Measurements from ENCODE around the gene FCAMR. TPM values are rescaled to one million over a fixed set of nuclear protein-coding genes. Genes with fewer than 3 reads are reported as not detected.

Gene FCAMR
- total RNA-seq, 2 experiments from 2014 or later: not detected

DNA sequence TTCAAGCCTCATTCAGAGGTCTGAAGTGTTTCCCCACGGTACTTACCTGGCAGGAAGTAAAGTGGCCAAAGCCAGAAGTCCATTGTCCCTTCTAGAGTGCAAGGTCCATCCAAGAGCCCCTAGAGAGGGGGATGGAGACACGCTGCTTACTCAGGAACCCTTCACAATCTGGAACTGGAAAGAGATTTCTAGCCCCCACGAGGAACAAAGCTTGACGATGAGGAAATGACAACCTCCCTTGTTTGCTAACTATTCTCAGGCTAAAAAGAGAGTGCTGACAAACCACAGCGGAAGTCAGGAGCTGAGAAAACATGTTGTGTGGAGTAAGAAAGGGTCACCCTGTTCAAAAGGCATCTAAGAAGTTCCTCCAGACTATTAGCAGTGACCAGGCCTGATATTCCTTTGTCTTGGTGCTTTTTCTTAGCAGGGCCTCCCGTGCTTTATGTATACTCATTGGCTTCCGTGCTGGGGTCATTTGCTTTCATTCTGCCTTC is 48.4 kb downstream of the FCAMR start, which contains the start of gene FCMR:
Gene FCMR (minus strand): TSS at position 170 of the 494 bp plus-strand sequence. CDS start 87 bp downstream, at position 83.
- ChIA-PET CTCF (interaction anchor here (1.2 to 3.3 kb wide), 9 partner anchors 8 to 320 kb away, joined by 3 to 34 read pairs (median 5); no protein-coding TSS in a partner anchor), POLR2A (interaction anchor here (0.6 to 1.8 kb wide), 3 partner anchors 9 to 207 kb away, joined by 5 to 12 read pairs (median 6); no protein-coding TSS in a partner anchor)

DNA sequence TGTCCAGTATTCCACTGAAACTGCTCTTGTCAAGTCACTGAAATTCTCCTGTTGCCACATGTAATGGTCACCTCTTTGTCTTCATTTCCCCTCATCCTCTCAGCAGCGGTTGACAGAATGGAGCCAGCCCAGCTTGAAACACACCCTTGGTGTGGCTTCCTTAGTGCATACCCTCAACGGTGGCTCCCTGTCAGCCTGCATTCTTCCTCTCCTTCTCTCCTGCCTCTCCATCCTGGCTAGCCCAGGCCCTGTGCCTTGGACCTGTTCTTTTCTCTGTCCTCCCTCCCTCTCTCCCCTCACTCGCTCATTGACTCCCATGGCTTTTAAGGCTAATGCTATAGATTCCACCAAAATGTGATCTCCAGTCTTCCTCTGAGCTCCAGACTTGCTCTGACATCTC is 52.2 kb downstream of the FCAMR start:
- CTCF ChIA-PET: interaction anchor here (0.6 to 3.3 kb wide), 13 partner anchors 9 to 283 kb away, joined by 3 to 14 read pairs (median 4); partner anchors contain the start of genes C4BPB, DYRK3 and IL20
- POLR2A ChIA-PET: interaction anchor here (0.6 kb wide), 1 partner anchor 13 kb away, joined by 3 read pairs; no protein-coding TSS in a partner anchor

DNA sequence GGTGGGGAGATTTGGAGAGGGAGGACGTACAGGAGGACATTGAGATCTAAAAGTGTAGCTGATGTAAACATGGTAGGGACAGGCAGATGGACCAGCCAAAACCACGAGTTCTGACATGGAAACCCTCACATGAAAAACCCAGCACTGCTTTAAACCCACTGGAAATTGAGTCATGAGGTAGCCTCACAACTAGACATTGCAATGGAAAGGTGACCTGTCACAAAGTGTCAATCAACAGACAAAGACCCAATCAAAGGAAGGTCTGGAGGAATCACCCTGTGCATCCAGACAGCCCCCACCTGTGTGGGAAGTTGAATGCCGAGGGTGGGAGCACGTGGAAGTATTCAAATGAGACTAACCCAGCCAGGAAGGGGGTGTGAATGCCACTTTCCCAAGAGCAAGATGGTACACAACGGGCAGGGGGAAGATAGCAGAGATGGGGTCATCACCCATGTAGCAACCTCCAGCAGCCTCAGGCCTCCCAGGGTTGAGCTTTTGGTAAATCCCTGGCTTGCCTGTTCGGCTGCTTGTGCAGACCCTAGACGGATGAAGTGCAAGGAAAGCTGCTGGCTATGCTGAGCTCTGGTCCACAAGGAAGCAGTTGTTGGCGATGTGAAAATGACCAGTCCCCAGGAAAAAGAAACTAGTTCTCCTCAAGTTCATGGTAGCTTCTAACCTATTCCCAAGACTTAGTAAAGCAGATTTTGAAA is 54.1 kb downstream of the FCAMR start:
- POLR2A ChIA-PET: no interaction called here
- CTCF ChIA-PET: interaction anchor here (0.6 to 3.3 kb wide), 6 partner anchors 10 to 347 kb away, joined by 3 to 11 read pairs (median 5); no protein-coding TSS in a partner anchor

DNA sequence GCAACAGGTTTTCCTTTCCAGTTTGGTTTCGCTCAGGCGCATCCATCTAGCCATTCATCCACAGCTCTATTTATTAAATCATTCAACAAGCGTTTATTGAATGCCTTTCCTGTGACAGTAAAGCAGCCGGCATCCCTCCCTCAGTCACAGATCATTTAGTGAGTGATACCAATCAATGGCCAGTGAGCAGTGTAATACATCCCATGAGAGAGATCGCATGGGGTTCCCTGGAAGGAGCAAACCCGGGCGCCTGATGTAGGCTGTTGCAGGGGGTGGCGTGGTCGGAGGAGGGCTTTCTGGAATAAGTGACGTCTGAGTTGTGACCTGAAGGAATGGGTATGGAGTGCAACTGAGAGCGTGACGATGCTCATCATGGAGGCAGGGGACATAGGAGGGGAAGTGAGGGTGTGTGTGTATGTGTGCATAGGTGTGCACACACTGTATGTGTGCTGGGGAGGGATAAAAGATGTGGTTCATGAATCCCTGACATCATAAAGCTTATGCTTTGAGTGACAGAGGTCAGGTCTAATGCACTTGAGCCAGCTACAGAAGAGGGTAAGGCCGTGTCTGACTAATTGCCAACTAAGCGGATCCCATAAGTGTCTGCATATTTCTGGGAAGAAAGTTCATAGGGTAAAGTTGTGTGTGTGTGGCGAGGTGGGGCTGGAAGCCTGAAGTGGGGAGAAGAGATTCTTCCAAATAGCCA is 55.1 kb downstream of the FCAMR start:
- ChIA-PET CTCF (interaction anchor here (0.7 to 2.9 kb wide), 4 partner anchors 15 to 303 kb away, joined by 3 to 8 read pairs (median 3); no protein-coding TSS in a partner anchor), POLR2A (no interaction called here)

DNA sequence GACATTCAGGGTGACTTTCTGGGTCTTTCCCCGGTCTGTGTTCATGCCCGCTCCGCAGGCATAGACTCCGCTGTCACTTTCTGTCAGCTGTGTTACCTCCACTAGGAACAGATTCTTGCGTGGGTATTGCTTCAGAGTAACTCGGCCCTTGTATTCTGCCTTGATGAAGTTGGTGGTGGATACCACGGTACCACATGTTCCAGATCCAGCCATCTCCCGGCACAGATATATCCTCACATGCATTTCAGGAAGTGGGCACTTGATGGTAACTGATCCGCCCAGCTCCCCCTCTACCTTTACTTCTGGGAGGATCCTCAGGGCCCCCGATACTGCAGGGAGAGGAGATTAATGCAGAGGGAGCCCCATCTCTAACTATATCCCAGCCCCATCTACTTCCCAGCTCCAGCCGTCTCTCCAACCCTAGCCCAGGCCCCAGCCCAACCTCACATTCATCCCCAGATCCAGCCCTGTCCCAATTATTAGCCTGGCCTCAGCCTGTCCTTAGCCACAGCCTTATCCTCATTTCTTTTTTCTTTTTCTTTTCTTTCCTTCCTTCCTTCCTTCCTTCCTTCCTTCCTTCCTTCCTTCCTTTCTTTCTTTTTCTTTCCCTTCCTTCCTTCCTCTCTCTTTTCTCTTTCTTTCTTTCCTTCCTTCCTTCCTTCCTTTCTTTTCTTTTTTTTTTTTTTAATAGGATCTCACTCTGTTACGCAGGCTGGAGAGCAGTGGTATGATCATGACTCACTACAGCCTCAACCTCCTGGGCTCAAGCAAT is 56.3 kb downstream of the FCAMR start:
- ChIA-PET POLR2A (no interaction called here), CTCF (interaction anchor here (1.2 to 3.3 kb wide), 7 partner anchors 8 to 255 kb away, joined by 3 to 34 read pairs (median 19); partner anchors contain the start of genes FCMR and IL20)

DNA sequence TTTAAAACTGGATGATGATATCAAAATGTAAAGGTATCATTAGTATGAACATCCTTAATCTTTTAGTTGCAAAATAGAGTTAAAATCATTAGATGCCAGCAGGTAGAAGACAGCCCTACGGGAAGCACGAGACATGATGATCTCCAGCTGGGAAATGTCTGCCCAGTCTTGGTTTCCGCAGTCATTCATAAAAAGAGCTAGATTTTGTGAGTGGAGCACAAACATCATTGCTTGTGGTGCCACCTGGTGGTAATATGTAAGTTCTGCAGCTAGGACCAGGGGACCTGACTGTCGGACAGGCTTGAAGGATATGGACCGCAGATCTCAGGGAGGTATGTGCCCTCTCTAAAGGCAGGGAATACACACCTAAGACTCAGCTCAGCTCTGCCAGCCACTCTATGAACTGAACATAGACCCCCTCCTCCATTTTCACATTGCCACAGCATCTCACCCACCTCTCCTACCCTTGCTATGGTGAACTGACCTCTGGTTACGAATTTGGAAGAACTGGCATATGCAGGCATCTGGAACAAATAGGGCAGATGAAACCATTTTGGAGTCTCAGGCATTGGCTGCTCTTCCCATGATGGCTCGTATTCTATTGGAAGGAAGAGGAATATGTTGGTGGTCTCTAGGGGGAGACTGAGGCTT is 57.7 kb downstream of the FCAMR start:
- POLR2A ChIA-PET: no interaction called here
- CTCF ChIA-PET: interaction anchor here (0.7 to 3.3 kb wide), 38 partner anchors 9 to 303 kb away, joined by 3 to 34 read pairs (median 6); partner anchors contain the start of genes DYRK3, FCMR, IL19 and IL20

DNA sequence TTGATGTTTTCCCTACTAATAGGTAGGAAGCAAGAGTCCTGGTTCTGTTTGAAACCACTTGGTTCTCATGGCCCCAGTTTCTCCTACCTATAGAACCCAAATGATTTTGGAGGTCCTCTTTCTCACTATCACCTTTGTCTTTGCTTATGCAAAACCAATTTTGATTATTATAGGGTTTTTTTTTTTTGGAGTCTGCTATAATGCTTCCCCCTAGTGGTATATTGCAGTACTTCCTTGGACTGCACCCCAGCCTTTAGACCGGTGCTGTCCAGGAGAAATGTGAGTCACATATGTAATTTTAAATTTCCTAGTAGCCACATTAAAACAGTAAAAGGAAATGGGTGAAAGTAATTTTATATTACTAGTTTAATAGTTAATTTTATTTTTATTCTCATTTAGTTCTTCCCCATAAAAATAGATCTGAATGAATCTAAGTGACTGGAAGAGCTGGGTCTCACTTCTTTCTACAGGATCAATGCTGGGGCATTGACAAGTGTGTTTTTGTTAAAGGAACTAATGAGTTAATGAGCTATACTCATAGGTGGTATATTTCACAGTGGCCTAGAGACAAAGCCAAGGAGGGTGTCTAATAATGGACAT is 59.1 kb downstream of the FCAMR start:
- POLR2A ChIA-PET: no interaction called here
- CTCF ChIA-PET: interaction anchor here (0.7 to 3.3 kb wide), 27 partner anchors 11 to 301 kb away, joined by 3 to 34 read pairs (median 6); partner anchors contain the start of genes DYRK3, FCMR, IL20 and IL24

DNA sequence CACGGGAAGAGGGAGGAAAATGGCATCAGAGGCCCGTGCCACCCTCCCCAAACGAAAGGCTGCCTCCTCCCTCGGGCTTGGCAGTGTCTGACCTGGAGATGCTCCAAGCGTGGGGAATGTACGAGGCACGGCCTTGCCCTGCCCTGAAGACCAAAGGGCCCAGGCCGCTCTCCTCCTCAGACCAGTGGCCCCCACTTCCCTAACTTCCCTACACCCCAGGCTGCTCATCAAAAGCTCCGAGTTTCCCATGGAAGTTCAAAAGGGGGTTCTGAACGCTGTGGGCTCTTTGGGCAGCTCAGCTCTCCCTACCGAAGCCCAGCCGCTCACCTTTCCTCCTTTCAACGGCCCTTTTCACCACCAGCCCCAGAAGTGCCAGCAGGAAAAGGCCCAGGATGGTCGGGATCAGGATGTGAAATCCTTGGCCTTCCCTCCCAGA is 60.4 kb downstream of the FCAMR start:
- ChIA-PET CTCF (interaction anchor here (0.9 to 2.1 kb wide), 11 partner anchors 9 to 217 kb away, joined by 3 to 17 read pairs (median 4); partner anchors contain the start of gene FCMR), POLR2A (interaction anchor here (0.6 to 1.5 kb wide), 4 partner anchors 10 to 201 kb away, joined by 3 to 7 read pairs (median 5); partner anchors contain the start of gene IL24)

DNA sequence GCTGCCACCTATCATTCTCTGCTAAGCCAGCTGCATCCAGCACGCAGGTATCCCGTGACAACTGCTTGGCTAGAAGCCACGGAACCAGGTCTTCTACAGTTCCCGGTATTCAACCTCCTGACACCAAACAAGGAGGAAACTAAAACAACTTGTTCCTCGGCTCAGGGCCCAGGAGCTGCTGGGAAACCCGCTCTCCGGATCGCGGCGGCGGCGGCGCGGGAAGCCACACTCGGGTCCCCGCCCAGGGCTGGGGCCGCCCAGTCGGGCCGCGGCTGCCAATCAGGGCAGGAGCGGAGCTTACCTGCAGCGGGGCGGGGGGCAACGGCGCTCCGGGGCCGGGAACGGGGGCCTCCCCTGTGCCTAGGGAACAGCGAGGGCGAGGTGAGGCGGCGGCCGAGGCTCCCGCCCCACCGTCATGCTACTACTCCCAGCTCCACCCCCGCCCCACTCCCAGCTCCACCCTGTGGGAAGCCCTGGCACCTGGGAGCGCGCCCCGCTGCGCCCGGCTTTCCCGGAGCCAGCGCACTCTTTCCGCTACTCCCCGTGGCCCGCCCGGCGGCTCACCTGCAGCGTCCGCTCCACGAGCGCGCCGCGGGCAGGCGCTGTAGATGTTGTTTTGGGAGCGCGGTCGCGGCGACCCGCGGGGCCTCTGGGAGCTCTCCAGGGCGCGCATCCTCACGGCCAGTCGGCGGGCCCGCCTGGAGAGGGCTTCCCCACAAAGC is 60.9 kb downstream of the FCAMR start:
- POLR2A ChIA-PET: interaction anchor here (0.6 to 1.5 kb wide), 5 partner anchors 9 to 201 kb away, joined by 3 to 7 read pairs (median 4); partner anchors contain the start of gene IL24
- CTCF ChIA-PET: interaction anchor here (0.8 to 2.1 kb wide), 15 partner anchors 10 to 245 kb away, joined by 3 to 17 read pairs (median 4); partner anchors contain the start of gene FCMR

DNA sequence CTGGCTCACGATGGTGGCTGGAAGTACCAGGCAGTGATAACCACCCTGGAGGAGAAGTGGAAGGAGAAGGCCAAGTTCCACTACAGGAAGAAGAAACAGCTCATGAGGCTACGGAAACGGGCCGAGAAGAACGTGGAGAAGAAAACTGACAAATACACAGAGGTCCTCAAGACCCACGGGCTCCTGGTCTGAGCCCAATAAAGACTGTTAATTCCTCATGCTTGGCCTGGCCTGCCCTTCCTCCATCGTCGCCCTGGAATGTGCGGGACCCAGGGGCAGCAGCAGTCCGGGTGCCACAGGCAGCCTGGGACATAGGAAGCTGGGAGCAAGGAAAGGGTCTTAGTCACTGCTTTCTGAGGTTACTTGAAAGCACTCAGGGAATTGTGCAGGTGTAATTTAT is 62.2 kb downstream of the FCAMR start:
- ChIA-PET POLR2A (no interaction called here), CTCF (interaction anchor here (0.9 to 2.1 kb wide), 7 partner anchors 22 to 183 kb away, joined by 3 to 17 read pairs (median 4); no protein-coding TSS in a partner anchor)

Other genes starting within 250 kb of the FCAMR start
- gene IL19, start 199.7 kb downstream of the FCAMR start, total RNA-seq: not detected
- gene IL10, start 198.0 kb downstream of the FCAMR start, total RNA-seq: 1 to 10 TPM; 6.2 to 6.4 TPM
- gene IL20, start 104.8 kb downstream of the FCAMR start, total RNA-seq: not detected
- gene IL24, start 73.0 kb downstream of the FCAMR start, total RNA-seq: 1 to 10 TPM; 1.3 to 2.2 TPM
- gene FCMR, start 48.5 kb downstream of the FCAMR start, total RNA-seq: 10 to 100 TPM; 53.1 to 56.4 TPM
- gene PIGR, start 24.0 kb downstream of the FCAMR start, total RNA-seq: 1 to 10 TPM in 1 of 2 experiments, under 1 TPM in 1; 0.31 to 1.0 TPM
- not detected for gene C1orf116, start 62.3 kb upstream of the FCAMR start, total RNA-seq
- gene YOD1, start 80.7 kb upstream of the FCAMR start, total RNA-seq: 1 to 10 TPM; 9.0 to 9.3 TPM
- 1 to 10 TPM; 3.4 to 3.6 TPM for gene PFKFB2, start 82.8 kb upstream of the FCAMR start, total RNA-seq
- under 1 TPM in 1 of 2 experiments, not detected in 1; 0.65 TPM for gene C4BPB, start 118.4 kb upstream of the FCAMR start, total RNA-seq
- gene C4BPA, start 133.8 kb upstream of the FCAMR start, total RNA-seq: not detected